ENCODE results near the gene FBXO2. TPM values are rescaled to one million over a fixed set of nuclear protein-coding genes. Genes with fewer than 3 reads are reported as not detected.

Gene FBXO2
- polyA plus RNA-seq, 2 donors = 7.6 to 8.5 TPM

- no peaks in the 10 kb centered on the region for H3K4me1 ChIP-seq (ENCODE audit: control insufficient read depth in 2 of 2, insufficient read depth in 2 of 2, low read length in 1 of 2)
- no peaks in the 10 kb centered on the region for H3K36me3 ChIP-seq (ENCODE audit: control insufficient read depth in 2 of 2, insufficient read depth in 2 of 2, low read length in 1 of 2)
- H3K4me3 ChIP-seq (ENCODE audit: low read depth in 1 of 2, low read length in 2 of 2) = no peak overlapping the region
- 86% methylated on average over 4 of the region's 4 CpGs for WGBS, 2 donors
- H3K9me3 ChIP-seq (ENCODE audit: control insufficient read depth in 2 of 2, insufficient read depth in 1 of 2, low read depth in 1 of 2, low read length in 1 of 2) = no peaks in the 10 kb centered on the region
- H3K27me3 ChIP-seq (ENCODE audit: control insufficient read depth in 1 of 2, insufficient read depth in 2 of 2, low read length in 2 of 2) = no peaks in the 10 kb centered on the region
- H3K27ac ChIP-seq (ENCODE audit: low read depth in 2 of 2, low read length in 1 of 2) = no peak overlapping the region
Observed at GRCh38 chr1:11639372-11639771, 14.9 kb downstream of the FBXO2 start.

DNA sequence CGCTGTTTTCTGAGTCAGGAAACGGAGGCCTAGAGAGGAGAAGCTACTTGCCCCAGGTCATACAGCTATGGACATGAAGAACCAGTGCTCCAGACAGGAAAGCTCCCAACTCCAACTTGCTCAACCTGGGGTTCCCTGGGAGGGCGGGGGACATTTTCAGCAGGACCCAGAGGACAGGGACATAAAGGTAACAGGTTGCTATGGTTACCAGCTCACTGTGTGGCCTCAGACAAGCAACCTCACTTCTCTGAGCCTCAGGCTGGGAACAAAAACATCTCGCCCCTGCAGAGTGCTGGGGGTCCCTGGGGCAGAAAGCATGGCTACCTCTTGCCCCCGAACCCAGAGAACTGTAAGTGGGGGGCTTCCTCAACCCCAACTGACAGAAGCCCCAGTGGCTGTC is 16.1 kb downstream of the FBXO2 start:
- no peak overlapping the region for H3K27ac ChIP-seq (ENCODE audit: low read depth in 2 of 2, low read length in 1 of 2)
- H3K9me3 ChIP-seq (ENCODE audit: control insufficient read depth in 2 of 2, insufficient read depth in 1 of 2, low read depth in 1 of 2, low read length in 1 of 2) = no peaks in the 10 kb centered on the region
- no peaks in the 10 kb centered on the region for H3K4me1 ChIP-seq (ENCODE audit: control insufficient read depth in 2 of 2, insufficient read depth in 2 of 2, low read length in 1 of 2)
- 42 to 45% methylated on average over 5 of the region's 5 CpGs for WGBS, 2 donors
- no peaks in the 10 kb centered on the region for H3K27me3 ChIP-seq (ENCODE audit: control insufficient read depth in 1 of 2, insufficient read depth in 2 of 2, low read length in 2 of 2)
- no peaks in the 10 kb centered on the region for H3K36me3 ChIP-seq (ENCODE audit: control insufficient read depth in 2 of 2, insufficient read depth in 2 of 2, low read length in 1 of 2)
- H3K4me3 ChIP-seq (ENCODE audit: low read depth in 1 of 2, low read length in 2 of 2) = no peak overlapping the region

DNA sequence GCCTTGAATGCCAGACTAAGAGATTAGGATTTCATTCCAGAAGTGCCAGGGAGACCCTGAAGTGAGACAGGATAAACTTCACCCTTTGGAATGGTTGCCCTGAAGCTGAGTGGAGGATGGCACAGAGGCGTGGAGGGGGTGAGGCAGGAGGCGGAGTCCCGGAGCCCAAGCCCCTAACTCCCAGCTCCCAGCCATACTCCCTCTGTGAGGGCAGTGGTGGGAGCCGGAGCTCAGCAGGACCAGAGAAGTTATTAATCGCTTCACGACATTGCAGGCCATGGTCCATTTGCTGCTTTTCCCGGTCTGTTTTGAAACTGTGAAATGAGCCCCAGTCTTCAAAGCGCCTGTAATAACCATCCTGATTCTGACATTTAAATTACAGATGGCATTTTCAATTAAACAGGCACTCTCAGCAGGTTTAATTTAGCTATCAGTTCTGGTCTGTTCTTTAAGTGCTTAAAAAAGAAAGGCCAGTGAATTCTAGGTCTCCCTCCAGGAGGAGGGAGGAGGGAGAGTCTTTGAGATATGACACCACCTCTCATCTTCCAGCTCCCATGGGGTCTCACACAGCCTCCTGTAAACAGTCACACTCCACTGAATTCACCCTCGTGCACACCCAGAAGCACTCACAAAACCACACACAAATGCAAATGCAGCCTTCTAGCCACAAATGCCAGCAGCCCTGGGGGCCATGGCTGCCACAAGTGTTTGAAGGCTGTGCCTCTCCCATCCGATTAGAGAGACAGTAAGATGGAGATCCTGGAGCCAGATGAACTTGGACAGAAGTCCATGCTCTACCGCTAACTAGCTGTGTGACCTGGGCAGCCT is 19.6 kb downstream of the FBXO2 start:
- no peak overlapping the region for H3K27ac ChIP-seq (ENCODE audit: low read depth in 2 of 2, low read length in 1 of 2)
- no peak overlapping the region for H3K4me3 ChIP-seq (ENCODE audit: low read depth in 1 of 2, low read length in 2 of 2)
- H3K36me3 ChIP-seq (ENCODE audit: control insufficient read depth in 2 of 2, insufficient read depth in 2 of 2, low read length in 1 of 2) = no peaks in the 10 kb centered on the region
- no peaks in the 10 kb centered on the region for H3K9me3 ChIP-seq (ENCODE audit: control insufficient read depth in 2 of 2, insufficient read depth in 1 of 2, low read depth in 1 of 2, low read length in 1 of 2)
- no peaks in the 10 kb centered on the region for H3K4me1 ChIP-seq (ENCODE audit: control insufficient read depth in 2 of 2, insufficient read depth in 2 of 2, low read length in 1 of 2)
- WGBS, 2 donors = 74 to 75% methylated on average over 11 of the region's 11 CpGs
- H3K27me3 ChIP-seq (ENCODE audit: control insufficient read depth in 1 of 2, insufficient read depth in 2 of 2, low read length in 2 of 2) = no peaks in the 10 kb centered on the region

DNA sequence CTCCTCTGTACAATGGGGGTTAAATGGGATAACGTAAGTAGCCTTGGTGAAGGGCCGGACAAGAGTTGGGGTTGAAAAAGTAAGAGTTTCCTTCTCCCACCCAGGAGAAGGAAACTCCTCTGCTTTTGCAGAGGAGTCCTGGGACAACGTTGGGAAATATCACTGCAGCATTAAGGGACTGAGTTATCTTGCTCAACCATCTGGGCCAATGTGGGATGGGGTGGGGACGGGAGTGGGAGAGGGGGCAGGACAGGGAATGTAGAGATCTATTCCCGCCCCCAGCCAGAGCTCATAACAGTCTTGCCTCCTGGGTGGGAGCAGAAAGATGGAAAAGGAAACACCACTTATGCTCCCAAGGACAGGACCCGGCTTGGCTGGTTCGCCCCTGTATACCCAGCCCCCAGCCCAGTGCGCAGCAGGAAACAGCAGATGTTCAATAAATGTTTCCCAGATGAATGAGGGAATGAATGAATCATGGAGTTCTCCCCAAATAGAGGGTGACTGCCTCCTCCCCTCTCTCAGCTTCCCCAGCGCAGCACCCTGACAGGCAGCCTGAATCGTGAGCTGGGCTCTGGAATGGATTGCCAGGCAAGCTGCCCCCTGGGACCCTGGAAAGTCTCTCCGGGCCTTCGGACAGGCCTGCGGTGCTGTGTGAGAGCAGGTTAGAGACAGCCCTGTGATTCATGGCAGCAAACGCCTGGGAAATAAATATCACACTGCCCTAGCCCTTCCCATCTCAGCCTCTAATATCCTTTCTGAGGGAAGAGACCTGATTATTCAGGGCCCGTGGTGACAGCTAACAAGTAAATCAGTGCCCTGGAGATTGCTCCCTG is 24.8 kb downstream of the FBXO2 start:
- peaks cover 0 to 2% of the 10 kb centered on the region in 2 donors for H3K27me3 ChIP-seq (ENCODE audit: control insufficient read depth in 1 of 2, insufficient read depth in 2 of 2, low read length in 2 of 2)
- H3K9me3 ChIP-seq (ENCODE audit: control insufficient read depth in 2 of 2, insufficient read depth in 1 of 2, low read depth in 1 of 2, low read length in 1 of 2) = no peaks in the 10 kb centered on the region
- H3K27ac ChIP-seq (ENCODE audit: low read depth in 2 of 2, low read length in 1 of 2) = no peak overlapping the region
- H3K36me3 ChIP-seq (ENCODE audit: control insufficient read depth in 2 of 2, insufficient read depth in 2 of 2, low read length in 1 of 2) = no peaks in the 10 kb centered on the region
- 54 to 56% methylated on average over 15 of the region's 15 CpGs for WGBS, 2 donors
- no peaks in the 10 kb centered on the region for H3K4me1 ChIP-seq (ENCODE audit: control insufficient read depth in 2 of 2, insufficient read depth in 2 of 2, low read length in 1 of 2)
- H3K4me3 ChIP-seq (ENCODE audit: low read depth in 1 of 2, low read length in 2 of 2) = no peak overlapping the region

GRCh38 chr1:11628767-11629166 is 25.5 kb downstream of the FBXO2 start:
- Histone ChIP-seq H3K27ac (ENCODE audit: low read depth in 2 of 2, low read length in 1 of 2) (no peak overlapping the region), H3K9me3 (ENCODE audit: control insufficient read depth in 2 of 2, insufficient read depth in 1 of 2, low read depth in 1 of 2, low read length in 1 of 2) (no peaks in the 10 kb centered on the region), H3K36me3 (ENCODE audit: control insufficient read depth in 2 of 2, insufficient read depth in 2 of 2, low read length in 1 of 2) (no peaks in the 10 kb centered on the region), H3K27me3 (ENCODE audit: control insufficient read depth in 1 of 2, insufficient read depth in 2 of 2, low read length in 2 of 2) (peaks cover 0 to 2% of the 10 kb centered on the region in 2 donors), H3K4me3 (ENCODE audit: low read depth in 1 of 2, low read length in 2 of 2) (no peak overlapping the region), H3K4me1 (ENCODE audit: control insufficient read depth in 2 of 2, insufficient read depth in 2 of 2, low read length in 1 of 2) (no peaks in the 10 kb centered on the region)
- 93 to 94% methylated on average over 7 of the region's 7 CpGs for WGBS, 2 donors

- H3K27me3 ChIP-seq (ENCODE audit: control insufficient read depth in 1 of 2, insufficient read depth in 2 of 2, low read length in 2 of 2) = peaks cover 0 to 2% of the 10 kb centered on the region in 2 donors
- H3K27ac ChIP-seq (ENCODE audit: low read depth in 2 of 2, low read length in 1 of 2) = no peak overlapping the region
- H3K36me3 ChIP-seq (ENCODE audit: control insufficient read depth in 2 of 2, insufficient read depth in 2 of 2, low read length in 1 of 2) = no peaks in the 10 kb centered on the region
- no peaks in the 10 kb centered on the region for H3K9me3 ChIP-seq (ENCODE audit: control insufficient read depth in 2 of 2, insufficient read depth in 1 of 2, low read depth in 1 of 2, low read length in 1 of 2)
- 58 to 62% methylated on average over 3 of the region's 3 CpGs for WGBS, 2 donors
- no peak overlapping the region for H3K4me3 ChIP-seq (ENCODE audit: low read depth in 1 of 2, low read length in 2 of 2)
- H3K4me1 ChIP-seq (ENCODE audit: control insufficient read depth in 2 of 2, insufficient read depth in 2 of 2, low read length in 1 of 2) = no peaks in the 10 kb centered on the region
Observed at GRCh38 chr1:11626551-11626950, 27.7 kb downstream of the FBXO2 start.

DNA sequence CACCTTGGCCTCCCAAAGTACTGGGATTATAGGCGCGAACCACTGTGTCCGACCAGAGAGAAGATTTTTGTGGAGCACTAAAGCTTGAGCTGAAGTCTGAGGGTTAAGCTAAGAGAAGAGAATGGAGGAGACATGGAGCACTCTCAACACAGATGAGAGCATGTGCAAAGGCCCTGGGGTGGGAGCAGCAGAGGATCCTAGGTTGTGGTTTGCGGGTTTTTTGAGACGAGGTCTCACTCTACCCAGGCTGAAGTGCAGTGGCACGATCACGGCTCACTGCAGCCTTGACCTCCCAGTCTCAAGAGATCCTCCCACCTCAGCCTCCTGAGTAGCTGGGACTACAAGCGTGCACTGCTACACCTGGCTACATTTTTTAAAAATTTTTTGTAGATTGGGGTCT is 30.5 kb downstream of the FBXO2 start:
- 79 to 80% methylated on average over 8 of the region's 8 CpGs for WGBS, 2 donors
- no peaks in the 10 kb centered on the region for H3K9me3 ChIP-seq (ENCODE audit: control insufficient read depth in 2 of 2, insufficient read depth in 1 of 2, low read depth in 1 of 2, low read length in 1 of 2)
- H3K36me3 ChIP-seq (ENCODE audit: control insufficient read depth in 2 of 2, insufficient read depth in 2 of 2, low read length in 1 of 2) = no peaks in the 10 kb centered on the region
- H3K4me3 ChIP-seq (ENCODE audit: low read depth in 1 of 2, low read length in 2 of 2) = no peak overlapping the region
- no peaks in the 10 kb centered on the region for H3K4me1 ChIP-seq (ENCODE audit: control insufficient read depth in 2 of 2, insufficient read depth in 2 of 2, low read length in 1 of 2)
- no peaks in the 10 kb centered on the region for H3K27me3 ChIP-seq (ENCODE audit: control insufficient read depth in 1 of 2, insufficient read depth in 2 of 2, low read length in 2 of 2)
- H3K27ac ChIP-seq (ENCODE audit: low read depth in 2 of 2, low read length in 1 of 2) = no peak overlapping the region

DNA sequence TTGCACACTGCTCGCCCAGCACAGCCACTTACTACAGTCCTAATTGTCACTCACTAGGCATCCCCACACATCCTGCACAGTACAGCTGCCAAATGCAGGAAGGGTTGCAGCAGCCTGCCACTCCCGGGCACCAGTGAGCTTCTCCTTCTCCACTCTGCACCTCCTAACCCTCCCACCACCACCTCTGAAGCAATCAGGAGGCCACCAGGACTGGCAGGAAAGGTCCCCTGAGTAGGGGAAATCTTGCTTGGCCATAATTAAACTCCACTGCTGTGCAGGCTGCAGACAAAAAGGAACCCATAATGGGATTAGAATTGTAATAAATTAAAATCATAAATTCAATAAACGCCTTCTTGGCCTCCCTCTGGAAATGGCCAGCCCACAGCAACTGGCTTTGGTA is 31.8 kb downstream of the FBXO2 start:
- H3K27ac ChIP-seq (ENCODE audit: low read depth in 2 of 2, low read length in 1 of 2) = no peak overlapping the region
- H3K36me3 ChIP-seq (ENCODE audit: control insufficient read depth in 2 of 2, insufficient read depth in 2 of 2, low read length in 1 of 2) = no peaks in the 10 kb centered on the region
- WGBS, 2 donors = 47% methylated on average over 3 of the region's 3 CpGs
- no peak overlapping the region for H3K4me3 ChIP-seq (ENCODE audit: low read depth in 1 of 2, low read length in 2 of 2)
- H3K27me3 ChIP-seq (ENCODE audit: control insufficient read depth in 1 of 2, insufficient read depth in 2 of 2, low read length in 2 of 2) = no peaks in the 10 kb centered on the region
- H3K9me3 ChIP-seq (ENCODE audit: control insufficient read depth in 2 of 2, insufficient read depth in 1 of 2, low read depth in 1 of 2, low read length in 1 of 2) = no peaks in the 10 kb centered on the region
- no peaks in the 10 kb centered on the region for H3K4me1 ChIP-seq (ENCODE audit: control insufficient read depth in 2 of 2, insufficient read depth in 2 of 2, low read length in 1 of 2)

- H3K9me3 ChIP-seq (ENCODE audit: control insufficient read depth in 2 of 2, insufficient read depth in 1 of 2, low read depth in 1 of 2, low read length in 1 of 2) = no peaks in the 10 kb centered on the region
- 76 to 85% methylated on average over 5 of the region's 5 CpGs for WGBS, 2 donors
- no peaks in the 10 kb centered on the region for H3K36me3 ChIP-seq (ENCODE audit: control insufficient read depth in 2 of 2, insufficient read depth in 2 of 2, low read length in 1 of 2)
- H3K27me3 ChIP-seq (ENCODE audit: control insufficient read depth in 1 of 2, insufficient read depth in 2 of 2, low read length in 2 of 2) = no peaks in the 10 kb centered on the region
- H3K4me1 ChIP-seq (ENCODE audit: control insufficient read depth in 2 of 2, insufficient read depth in 2 of 2, low read length in 1 of 2) = no peaks in the 10 kb centered on the region
- H3K4me3 ChIP-seq (ENCODE audit: low read depth in 1 of 2, low read length in 2 of 2) = no peak overlapping the region
- H3K27ac ChIP-seq (ENCODE audit: low read depth in 2 of 2, low read length in 1 of 2) = no peak overlapping the region
Observed at GRCh38 chr1:11620924-11621323, 33.3 kb downstream of the FBXO2 start.
